PC-9 (cell line): ENCODE measurements around the gene TMEM125. TPM values are rescaled to one million over a fixed set of nuclear protein-coding genes. Genes with fewer than 3 reads are reported as not detected.
A peak's percentile ranks its signal among the peaks of the same experiment; 100 is the strongest.

Experiments
- BruUV-seq: library from RNA; stranded (reverse); fragments of 400-500 nt; replicated peaks from 2 replicates; lab custom pipeline; 2021; lab: Mats Ljungman, UMichigan
- CTCF ChIA-PET: fragments of 300-600 bp; sonication (Branson Sonifier 250); formaldehyde crosslinking; loops from one replicate; lab custom pipeline; 2022; ENCODE audit warnings: antibody characterized with exemption; lab: Charles Lee
- POLR2A ChIA-PET: fragments of 300-600 bp; sonication (Branson Sonifier 250); formaldehyde crosslinking; loops from one replicate; lab custom pipeline; 2022; ENCODE audit warnings: antibody characterized with exemption; ENCODE audit not compliant: unreplicated experiment; lab: Charles Lee
- DNase-seq, 2 experiments: peaks; one replicate each; pipeline versions ENCODE4 v3.0.0 to v3.0.0-alpha.2; 2015 to 2022; ENCODE audit warnings: mixed read lengths in 1 of 2
- H2AFZ ChIP-seq: fragments of 200-600 bp; sonication (generic); 2 replicates; pipeline ENCODE4 v1.8.1; 2017; ENCODE audit warnings: antibody characterized with exemption
- H3F3A ChIP-seq: fragments of 200-600 bp; sonication (generic); 2 replicates; pipeline ENCODE4 v1.8.1; 2017; ENCODE audit warnings: antibody characterized with exemption, mild to moderate bottlenecking, low read depth; ENCODE audit not compliant: insufficient read depth
- H3K27ac ChIP-seq: fragments of 200-600 bp; sonication (generic); 2 replicates; pipeline ENCODE4 v1.6.1; 2016; ENCODE audit warnings: mixed run types
- H3K27me3 ChIP-seq: fragments of 200-600 bp; sonication (generic); 2 replicates; pipeline ENCODE4 v1.6.1; 2016; ENCODE audit warnings: low read depth, mixed run types; ENCODE audit not compliant: insufficient read depth
- H3K36me3 ChIP-seq: fragments of 200-600 bp; sonication (generic); 2 replicates; pipeline ENCODE4 v1.6.1; 2016; ENCODE audit warnings: low read depth, mixed run types
- H3K4me1 ChIP-seq: fragments of 200-600 bp; sonication (generic); replicated peaks from 2 replicates; pipeline ENCODE4 v1.6.1; 2016; ENCODE audit warnings: mixed run types; ENCODE audit not compliant: insufficient read depth
- H3K4me2 ChIP-seq: fragments of 200-600 bp; sonication (generic); 2 replicates; pipeline ENCODE4 v1.6.1; 2017; ENCODE audit warnings: mixed run types
- H3K4me3 ChIP-seq: fragments of 200-600 bp; sonication (generic); 2 replicates; pipeline ENCODE4 v1.6.1; 2016; ENCODE audit warnings: mixed run types
- H3K79me2 ChIP-seq: fragments of 200-600 bp; sonication (generic); 2 replicates; pipeline ENCODE4 v1.6.1; 2017; ENCODE audit warnings: low read depth, mixed run types
- H3K9me2 ChIP-seq: fragments of 200-600 bp; sonication (generic); 2 replicates; pipeline ENCODE4 v1.8.1; 2017; ENCODE audit warnings: mild to moderate bottlenecking; ENCODE audit not compliant: insufficient read depth
- H3K9me3 ChIP-seq: fragments of 200-600 bp; sonication (generic); 2 replicates; pipeline ENCODE4 v1.8.1; 2016; ENCODE audit warnings: low read depth; ENCODE audit not compliant: insufficient read depth
- H4K20me1 ChIP-seq: fragments of 200-600 bp; sonication (generic); 2 replicates; pipeline ENCODE4 v1.8.1; 2017; ENCODE audit not compliant: insufficient read depth
- CTCF ChIP-seq: fragments of 200-600 bp; sonication (generic); conservative IDR thresholded peaks from 2 replicates; pipeline ENCODE4 v1.6.1; 2017; ENCODE audit warnings: mixed run types, antibody characterized with exemption, mild to moderate bottlenecking, moderate library complexity
- EZH2 ChIP-seq: fragments of 200-600 bp; sonication (generic); IDR thresholded peaks from 2 replicates; pipeline ENCODE4 v1.8.0; 2017; ENCODE audit warnings: antibody characterized with exemption, low read depth
- intact Hi-C: fragments of 100-400 bp; cut with micrococcal nuclease; formaldehyde crosslinking; loops from one replicate; pipeline ENCODE4 v1.10.0; 2022; ENCODE audit not compliant: unreplicated experiment
- total RNA-seq: library from RNA; stranded (reverse); gene quantifications from 2 replicates; pipeline ENCODE4 v1.2.3, GENCODE V29; 2021

TMEM125 gene
- total RNA-seq, 1 experiment from 2014 or later, result 55.6 TPM

DNA sequence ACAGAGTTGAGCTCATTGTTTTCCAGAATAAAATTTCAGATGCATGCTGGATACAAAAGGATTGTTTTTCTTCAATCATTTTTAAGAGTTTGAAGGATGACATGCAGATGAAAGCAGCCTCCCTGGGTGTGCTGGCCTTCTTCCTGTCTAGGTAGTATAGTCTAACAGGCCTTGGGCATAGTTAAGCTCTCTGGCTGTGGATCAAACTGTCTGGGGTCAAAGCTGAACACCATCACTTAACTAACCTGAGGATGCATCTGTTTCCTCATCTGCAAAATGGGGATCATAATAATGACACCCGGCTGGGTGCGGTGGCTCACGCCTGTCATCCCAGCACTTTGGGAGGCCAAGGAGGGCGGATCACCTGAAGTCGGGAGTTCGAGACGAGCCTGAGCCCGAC, 25.0 kb downstream of the TMEM125 start:
- no peak for TF ChIP-seq EZH2
- no peak for TF ChIP-seq CTCF
- H3K9me2 ChIP-seq, result no peaks in the 10 kb centered on the region
- BruUV-seq, result no TSS peak
- peaks cover 49% of the 10 kb centered on the region for H3K4me1 ChIP-seq
- peaks cover 24% of the 10 kb centered on the region for H3F3A ChIP-seq
- no peaks in the 10 kb centered on the region for H3K79me2 ChIP-seq
- H3K4me3 ChIP-seq, result no peak overlapping the region
- no peaks in the 10 kb centered on the region for H3K9me3 ChIP-seq
- H3K27ac ChIP-seq, result peak overlapping the region; percentile 73
- no peaks in the 10 kb centered on the region for H3K27me3 ChIP-seq
- no peaks in the 10 kb centered on the region for H4K20me1 ChIP-seq
- no peak for DNase-seq
- no peaks in the 10 kb centered on the region for H3K36me3 ChIP-seq
- intact Hi-C loops, result no loop called here
- ChIA-PET CTCF (interaction anchor here (0.9 kb wide), 1 partner anchor 9 kb away, joined by 6 read pairs; the partner anchor contains the start of gene C1orf210), POLR2A (interaction anchor here (0.7 to 1.0 kb wide), 4 partner anchors 9 to 362 kb away, joined by 5 to 17 read pairs (median 6); partner anchors contain the start of gene C1orf210)
- no peak overlapping the region for H2AFZ ChIP-seq
- peak overlapping the region; percentile 54 for H3K4me2 ChIP-seq

DNA sequence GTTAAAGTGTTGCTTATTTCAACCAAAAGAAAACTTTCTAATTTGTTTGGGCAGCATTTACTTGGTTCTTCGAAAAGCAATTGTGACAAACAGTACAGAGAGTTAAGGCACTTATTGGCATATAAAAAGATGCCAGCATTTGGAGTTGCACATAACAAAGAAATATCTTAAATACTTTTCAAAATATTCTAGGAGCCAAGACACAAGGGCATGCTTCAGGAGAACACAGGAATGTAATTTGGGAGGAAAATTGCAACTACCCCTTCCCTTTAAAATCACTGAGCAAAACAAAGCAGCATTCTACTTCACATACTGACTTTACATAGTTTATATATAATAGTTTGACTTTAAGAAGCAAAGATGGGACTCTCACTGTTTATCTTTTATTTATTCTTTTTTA, 26.4 kb downstream of the TMEM125 start:
- DNase-seq, result no peak
- H3K27me3 ChIP-seq, result no peaks in the 10 kb centered on the region
- BruUV-seq, result no TSS peak
- H3F3A ChIP-seq, result peaks cover 24% of the 10 kb centered on the region
- intact Hi-C loops, result no loop called here
- ChIA-PET POLR2A (interaction anchor here (0.7 kb wide), 1 partner anchor 12 kb away, joined by 5 read pairs; no protein-coding TSS in a partner anchor), CTCF (no interaction called here)
- no peak overlapping the region for H3K4me3 ChIP-seq
- H3K9me2 ChIP-seq, result no peaks in the 10 kb centered on the region
- H2AFZ ChIP-seq, result no peak overlapping the region
- no peaks in the 10 kb centered on the region for H4K20me1 ChIP-seq
- peak overlapping the region; percentile 54; the same call in 1 of the 2 replicates for H3K4me2 ChIP-seq
- H3K9me3 ChIP-seq, result no peaks in the 10 kb centered on the region
- peak overlapping the region; percentile 73 for H3K27ac ChIP-seq
- TF ChIP-seq EZH2 (no peak), CTCF (no peak)
- no peaks in the 10 kb centered on the region for H3K79me2 ChIP-seq
- no peaks in the 10 kb centered on the region for H3K36me3 ChIP-seq
- H3K4me1 ChIP-seq, result peaks cover 49% of the 10 kb centered on the region

DNA sequence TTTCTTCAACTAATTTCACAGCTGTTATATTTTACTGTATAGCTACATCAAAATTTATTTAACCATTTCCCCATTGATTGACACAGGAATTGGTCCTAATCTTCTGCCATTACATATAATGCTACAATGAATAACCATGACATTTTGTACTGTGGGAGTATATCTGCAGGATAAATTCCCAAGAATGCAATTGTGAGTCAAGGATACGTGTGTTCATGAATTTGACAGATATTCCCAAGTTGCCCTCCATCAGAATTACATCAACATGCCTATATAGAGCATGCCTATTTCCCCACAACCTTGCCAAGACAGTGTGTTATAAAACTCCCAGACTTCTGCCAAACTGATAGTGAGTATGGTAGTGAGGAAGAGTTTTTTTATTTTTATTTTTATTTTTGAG, 28.3 kb downstream of the TMEM125 start:
- Histone ChIP-seq H3K4me2 (no peak overlapping the region), H3K79me2 (no peaks in the 10 kb centered on the region), H3K9me2 (no peaks in the 10 kb centered on the region), H3K27me3 (no peaks in the 10 kb centered on the region), H4K20me1 (no peaks in the 10 kb centered on the region), H3K9me3 (no peaks in the 10 kb centered on the region), H3K4me3 (no peak overlapping the region), H3K4me1 (peaks cover 40% of the 10 kb centered on the region), H3K36me3 (no peaks in the 10 kb centered on the region), H3F3A (peaks cover 23% of the 10 kb centered on the region; the same call in 1 of the 2 replicates), H3K27ac (no peak overlapping the region), H2AFZ (no peak overlapping the region)
- intact Hi-C loops, result no loop called here
- BruUV-seq, result no TSS peak
- CTCF ChIA-PET, result no interaction called here
- DNase-seq, result no peak
- TF ChIP-seq EZH2, result no peak
- TF ChIP-seq CTCF, result no peak
- POLR2A ChIA-PET, result no interaction called here
